Measurements from ENCODE around the gene TRAF2. TPM values are rescaled to one million over a fixed set of nuclear protein-coding genes. Genes with fewer than 3 reads are reported as not detected.

TRAF2 gene
- total and polyA plus RNA-seq, 2 donors from 2014 or later, result 11.4 to 16.9 TPM

- no peak for FAIRE-seq
These were observed 72.2 kb downstream of the TRAF2 start for GRCh38 chr9:136958473-136958872.

GRCh38 chr9:136958898-136959850 lies 72.9 kb downstream of the TRAF2 start:
- FAIRE-seq (no peak), DNase-seq (no peak)
- no peaks in the 10 kb centered on the region for H3K36me3 ChIP-seq (ENCODE audit: control insufficient read depth in 2 of 3, insufficient read depth in 3 of 3, low read length in 3 of 3)
- intact Hi-C loops (cut with DNase I), result loop anchor here (10.0 kb wide), 1 partner anchor 66 kb away; the partner anchor contains the start of gene ABCA2
- H3K4me3 ChIP-seq (ENCODE audit: low read length in 3 of 3), result no peak overlapping the region
- H3K9ac ChIP-seq (ENCODE audit: low read length in 3 of 3), result no peak overlapping the region
- no peak for TF ChIP-seq CTCF (IDR thresholded peaks at IDR 0.05; ENCODE audit: borderline replicate concordance, extremely low read depth, insufficient read depth)
- H3K4me1 ChIP-seq (ENCODE audit: control insufficient read depth in 2 of 3, insufficient read depth in 2 of 3, low read depth in 1 of 3, low read length in 3 of 3), result no peaks in the 10 kb centered on the region
- no peaks in the 10 kb centered on the region for H3K9me3 ChIP-seq (ENCODE audit: control insufficient read depth in 2 of 3, insufficient read depth in 1 of 3, low read length in 3 of 3)
- H3K27me3 ChIP-seq (ENCODE audit: control insufficient read depth, insufficient read depth, low read length), result no peaks in the 10 kb centered on the region
- H3K27ac ChIP-seq (ENCODE audit: low read depth in 2 of 2, low read length in 2 of 2), result no peak overlapping the region

More at GRCh38 chr9:136958473-136958872, 72.2 kb downstream of the TRAF2 start:
- no peaks in the 10 kb centered on the region for H3K27me3 ChIP-seq (ENCODE audit: control insufficient read depth, insufficient read depth, low read length)
- no peak for TF ChIP-seq CTCF (IDR thresholded peaks at IDR 0.05; ENCODE audit: borderline replicate concordance, extremely low read depth, insufficient read depth)
- H3K9me3 ChIP-seq (ENCODE audit: control insufficient read depth in 2 of 3, insufficient read depth in 1 of 3, low read length in 3 of 3), result no peaks in the 10 kb centered on the region
- H3K4me3 ChIP-seq (ENCODE audit: low read length in 3 of 3), result no peak overlapping the region
- no peak overlapping the region for H3K9ac ChIP-seq (ENCODE audit: low read length in 3 of 3)
- intact Hi-C loops (cut with DNase I), result loop anchor here (10.0 kb wide), 1 partner anchor 66 kb away; the partner anchor contains the start of gene ABCA2
- no peak overlapping the region for H3K27ac ChIP-seq (ENCODE audit: low read depth in 2 of 2, low read length in 2 of 2)
- H3K4me1 ChIP-seq (ENCODE audit: control insufficient read depth in 2 of 3, insufficient read depth in 2 of 3, low read depth in 1 of 3, low read length in 3 of 3), result no peaks in the 10 kb centered on the region
- H3K36me3 ChIP-seq (ENCODE audit: control insufficient read depth in 2 of 3, insufficient read depth in 3 of 3, low read length in 3 of 3), result no peaks in the 10 kb centered on the region
- DNase-seq, result no peak

- no peaks in the 10 kb centered on the region for H3K36me3 ChIP-seq (ENCODE audit: control insufficient read depth in 2 of 3, insufficient read depth in 3 of 3, low read length in 3 of 3)
- no peak overlapping the region for H3K9ac ChIP-seq (ENCODE audit: low read length in 3 of 3)
- no peaks in the 10 kb centered on the region for H3K4me1 ChIP-seq (ENCODE audit: control insufficient read depth in 2 of 3, insufficient read depth in 2 of 3, low read depth in 1 of 3, low read length in 3 of 3)
- no peak overlapping the region for H3K27ac ChIP-seq (ENCODE audit: low read depth in 2 of 2, low read length in 2 of 2)
- FAIRE-seq, result no peak
- H3K9me3 ChIP-seq (ENCODE audit: control insufficient read depth in 2 of 3, insufficient read depth in 1 of 3, low read length in 3 of 3), result no peaks in the 10 kb centered on the region
- no peak overlapping the region for H3K4me3 ChIP-seq (ENCODE audit: low read length in 3 of 3)
- TF ChIP-seq CTCF (IDR thresholded peaks at IDR 0.05; ENCODE audit: borderline replicate concordance, extremely low read depth, insufficient read depth), result no peak
- peak in 3 of 5 donors; percentile 71 to 73 (median 71) for DNase-seq
- no peaks in the 10 kb centered on the region for H3K27me3 ChIP-seq (ENCODE audit: control insufficient read depth, insufficient read depth, low read length)
- intact Hi-C loops (cut with DNase I), result no loop called here
These were observed 74.1 kb downstream of the TRAF2 start for GRCh38 chr9:136960212-136960937.

All from kidney (tissue), 14 donors.